Measurements from ENCODE around the gene VPS50.
"Not testable (repeated sequence)": the region's sequence is repeated elsewhere in the genome, so short reads cannot be mapped to it uniquely, and the experiment has no call there.

Gene VPS50

GRCh38 chr7:93331706-93332105 is 99.5 kb downstream of the VPS50 start:
- H3K9me3 ChIP-seq (ENCODE audit: severe bottlenecking), result no peaks in the 10 kb centered on the region

GRCh38 chr7:93332172-93332571 is 100.0 kb downstream of the VPS50 start:
- ATAC-seq (ENCODE audit: low read depth), result no peak
- TF ChIP-seq, protein P1, sequence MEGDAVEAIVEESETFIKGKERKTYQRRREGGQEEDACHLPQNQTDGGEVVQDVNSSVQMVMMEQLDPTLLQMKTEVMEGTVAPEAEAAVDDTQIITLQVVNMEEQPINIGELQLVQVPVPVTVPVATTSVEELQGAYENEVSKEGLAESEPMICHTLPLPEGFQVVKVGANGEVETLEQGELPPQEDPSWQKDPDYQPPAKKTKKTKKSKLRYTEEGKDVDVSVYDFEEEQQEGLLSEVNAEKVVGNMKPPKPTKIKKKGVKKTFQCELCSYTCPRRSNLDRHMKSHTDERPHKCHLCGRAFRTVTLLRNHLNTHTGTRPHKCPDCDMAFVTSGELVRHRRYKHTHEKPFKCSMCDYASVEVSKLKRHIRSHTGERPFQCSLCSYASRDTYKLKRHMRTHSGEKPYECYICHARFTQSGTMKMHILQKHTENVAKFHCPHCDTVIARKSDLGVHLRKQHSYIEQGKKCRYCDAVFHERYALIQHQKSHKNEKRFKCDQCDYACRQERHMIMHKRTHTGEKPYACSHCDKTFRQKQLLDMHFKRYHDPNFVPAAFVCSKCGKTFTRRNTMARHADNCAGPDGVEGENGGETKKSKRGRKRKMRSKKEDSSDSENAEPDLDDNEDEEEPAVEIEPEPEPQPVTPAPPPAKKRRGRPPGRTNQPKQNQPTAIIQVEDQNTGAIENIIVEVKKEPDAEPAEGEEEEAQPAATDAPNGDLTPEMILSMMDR (IDR thresholded peaks at IDR 0.05; ENCODE audit: poor library complexity, severe bottlenecking), result no peak

More at GRCh38 chr7:93331706-93332105, 99.5 kb downstream of the VPS50 start:
- no peak for DNase-seq (ENCODE audit: low spot score)
- ATAC-seq (ENCODE audit: low read depth), result no peak
- no peaks in the 10 kb centered on the region for H3K27me3 ChIP-seq (ENCODE audit: insufficient read depth, poor library complexity, severe bottlenecking)
- TF ChIP-seq, protein P1 (IDR thresholded peaks at IDR 0.05; ENCODE audit: poor library complexity, severe bottlenecking), result no peak
- H3K27ac ChIP-seq (ENCODE audit: poor library complexity, severe bottlenecking), result no peak overlapping the region
- H3K36me3 ChIP-seq (ENCODE audit: low read depth), result no peaks in the 10 kb centered on the region; the same call in 1 of the 2 replicates
- H3K4me1 ChIP-seq (ENCODE audit: insufficient read depth, poor library complexity, severe bottlenecking), result peaks cover 8% of the 10 kb centered on the region
- no peak overlapping the region for H3K4me3 ChIP-seq (ENCODE audit: severe bottlenecking)

GRCh38 chr7:93337052-93337451 is 104.9 kb downstream of the VPS50 start:
- Histone ChIP-seq H3K36me3 (ENCODE audit: low read depth) (peaks cover 8% of the 10 kb centered on the region), H3K4me1 (ENCODE audit: insufficient read depth, poor library complexity, severe bottlenecking) (no peaks in the 10 kb centered on the region), H3K27ac (ENCODE audit: poor library complexity, severe bottlenecking) (no peak overlapping the region), H3K9me3 (ENCODE audit: severe bottlenecking) (no peaks in the 10 kb centered on the region), H3K27me3 (ENCODE audit: insufficient read depth, poor library complexity, severe bottlenecking) (no peaks in the 10 kb centered on the region), H3K4me3 (ENCODE audit: severe bottlenecking) (no peak overlapping the region)
- ATAC-seq (ENCODE audit: low read depth), result no peak
- no peak for DNase-seq (ENCODE audit: low spot score)
- TF ChIP-seq, protein P1 (IDR thresholded peaks at IDR 0.05; ENCODE audit: poor library complexity, severe bottlenecking), result no peak

More at GRCh38 chr7:93332172-93332571, 100.0 kb downstream of the VPS50 start:
- Histone ChIP-seq H3K4me3 (ENCODE audit: severe bottlenecking) (no peak overlapping the region), H3K27me3 (ENCODE audit: insufficient read depth, poor library complexity, severe bottlenecking) (no peaks in the 10 kb centered on the region), H3K9me3 (ENCODE audit: severe bottlenecking) (no peaks in the 10 kb centered on the region), H3K36me3 (ENCODE audit: low read depth) (no peaks in the 10 kb centered on the region; the same call in 1 of the 2 replicates), H3K27ac (ENCODE audit: poor library complexity, severe bottlenecking) (no peak overlapping the region), H3K4me1 (ENCODE audit: insufficient read depth, poor library complexity, severe bottlenecking) (peaks cover 4% of the 10 kb centered on the region)
- DNase-seq (ENCODE audit: low spot score), result no peak

- not testable (repeated sequence) for H3K4me1 ChIP-seq (ENCODE audit: insufficient read depth, poor library complexity, severe bottlenecking); DNase-seq (ENCODE audit: low spot score); ATAC-seq (ENCODE audit: low read depth); H3K36me3 ChIP-seq (ENCODE audit: low read depth); H3K9me3 ChIP-seq (ENCODE audit: severe bottlenecking); H3K4me3 ChIP-seq (ENCODE audit: severe bottlenecking); H3K27ac ChIP-seq (ENCODE audit: poor library complexity, severe bottlenecking); H3K27me3 ChIP-seq (ENCODE audit: insufficient read depth, poor library complexity, severe bottlenecking)
Measured at GRCh38 chr7:93342178-93342577, 110.0 kb downstream of the VPS50 start.

- TF ChIP-seq, protein P1 (IDR thresholded peaks at IDR 0.05; ENCODE audit: poor library complexity, severe bottlenecking), result no peak
- H3K4me1 ChIP-seq (ENCODE audit: insufficient read depth, poor library complexity, severe bottlenecking), result no peaks in the 10 kb centered on the region
- no peak overlapping the region for H3K27ac ChIP-seq (ENCODE audit: poor library complexity, severe bottlenecking)
- peaks cover 5% of the 10 kb centered on the region; the same call in 1 of the 2 replicates for H3K36me3 ChIP-seq (ENCODE audit: low read depth)
- no peak overlapping the region for H3K4me3 ChIP-seq (ENCODE audit: severe bottlenecking)
- H3K9me3 ChIP-seq (ENCODE audit: severe bottlenecking), result no peaks in the 10 kb centered on the region
- ATAC-seq (ENCODE audit: low read depth) (no peak), DNase-seq (ENCODE audit: low spot score) (no peak)
- no peaks in the 10 kb centered on the region for H3K27me3 ChIP-seq (ENCODE audit: insufficient read depth, poor library complexity, severe bottlenecking)
Measured at GRCh38 chr7:93350338-93350737, 118.2 kb downstream of the VPS50 start.

Data from RWPE2 (cell line).